ENCODE results near the gene GSN.

The GSN gene

GRCh38 chr9:121373011-121373729 is 105.2 kb downstream of the GSN start:
- DNase-seq (ENCODE audit: low spot score) = no peak

- DNase-seq (ENCODE audit: low spot score) = no peak
Observed at GRCh38 chr9:121376214-121376830, 108.4 kb downstream of the GSN start.

- no peak for DNase-seq (ENCODE audit: low spot score)
Observed at GRCh38 chr9:121380846-121381245, 112.9 kb downstream of the GSN start.

All from HuH-7 (cell line).